ENCODE results near the gene KCNG4. TPM values are rescaled to one million over a fixed set of nuclear protein-coding genes. Genes with fewer than 3 reads are reported as not detected.

The KCNG4 gene
- total and polyA plus RNA-seq, 2 of the 8 experiments (the other 6 are each of a cell fraction or from before 2014, with no cell fraction given), result not detected

GRCh38 chr16:84186685-84187437 is 53.0 kb downstream of the KCNG4 start, which contains the start of gene TAF1C (continued):
- TF ChIP-seq, protein P1, sequence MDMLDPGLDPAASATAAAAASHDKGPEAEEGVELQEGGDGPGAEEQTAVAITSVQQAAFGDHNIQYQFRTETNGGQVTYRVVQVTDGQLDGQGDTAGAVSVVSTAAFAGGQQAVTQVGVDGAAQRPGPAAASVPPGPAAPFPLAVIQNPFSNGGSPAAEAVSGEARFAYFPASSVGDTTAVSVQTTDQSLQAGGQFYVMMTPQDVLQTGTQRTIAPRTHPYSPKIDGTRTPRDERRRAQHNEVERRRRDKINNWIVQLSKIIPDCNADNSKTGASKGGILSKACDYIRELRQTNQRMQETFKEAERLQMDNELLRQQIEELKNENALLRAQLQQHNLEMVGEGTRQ (IDR thresholded peaks at IDR 0.05; ENCODE audit: low read length), result no peak
- TF ChIP-seq POU5F1 (IDR thresholded peaks at IDR 0.05; ENCODE audit: low read depth, low read length), result no peak
- TF ChIP-seq NRF1 (IDR thresholded peaks at IDR 0.05; ENCODE audit: low read depth, low read length), result no peak
- 0 out of 4 replicates have a peak, but pooled peaks have one; percentile 63 to 66 for TF ChIP-seq HDAC2 (IDR thresholded peaks at IDR 0.05; ENCODE audit: borderline replicate concordance in 1 of 2, low read depth in 2 of 2, low read length in 2 of 2)
- no peak for TF ChIP-seq TAF7 (optimal IDR thresholded peaks at IDR 0.05; ENCODE audit: borderline replicate concordance, low read depth, low read length)
- no peak for TF ChIP-seq YY1 (IDR thresholded peaks at IDR 0.05; ENCODE audit: low read depth, low read length)
- TF ChIP-seq SIX5 (IDR thresholded peaks at IDR 0.05; ENCODE audit: low read depth, low read length), result no peak
- TF ChIP-seq CHD2 (IDR thresholded peaks at IDR 0.05; ENCODE audit: low read length), result no peak
- 0 out of 3 replicates have a peak, but pooled peaks of 1 of the 2 experiments have one; percentile 54 for TF ChIP-seq EP300 (IDR thresholded peaks at IDR 0.05; ENCODE audit: borderline replicate concordance in 1 of 2, low read depth in 2 of 2, low read length in 2 of 2)
- peak; percentile 61; the same call in 1 of the 2 replicates for TF ChIP-seq RBBP5 (IDR thresholded peaks at IDR 0.05; ENCODE audit: borderline replicate concordance, low read depth, low read length)
- no peak for TF ChIP-seq KDM5A (IDR thresholded peaks at IDR 0.05; ENCODE audit: low read length)
- TF ChIP-seq CTCF (IDR thresholded peaks at IDR 0.05; ENCODE audit: control extremely low read depth in 1 of 3, insufficient read depth in 1 of 3, low read depth in 1 of 3, low read length in 3 of 3), result peak; percentile 84 to 94 (median 89)
- no peak for TF ChIP-seq SP1 (IDR thresholded peaks at IDR 0.05; ENCODE audit: low read depth, low read length)
- no peak for TF ChIP-seq RNF2 (IDR thresholded peaks at IDR 0.05; ENCODE audit: borderline replicate concordance, low read depth, low read length, missing control alignments, poor library complexity, severe bottlenecking)
- TF ChIP-seq SIN3A (conservative IDR thresholded peaks at IDR 0.05 in 1 of 2, IDR thresholded peaks at IDR 0.05 in 1 of 2; ENCODE audit: low read depth in 1 of 2, low read length in 2 of 2), result peak in 1 of 2 experiments; percentile 85; a peak in 2 of 4 replicates
- no peak for TF ChIP-seq SAP30 (IDR thresholded peaks at IDR 0.05; ENCODE audit: insufficient read depth, insufficient replicate concordance, low read length)
- peak; percentile 25; the same call in 1 of the 2 replicates for TF ChIP-seq SP2 (IDR thresholded peaks at IDR 0.05; ENCODE audit: low read length)
- peak; percentile 54; the same call in 1 of the 2 replicates for TF ChIP-seq BACH1 (IDR thresholded peaks at IDR 0.05; ENCODE audit: low read length)

Data from H1 (cell line).